ENCODE results near the gene CATSPER3.

The CATSPER3 gene

DNA sequence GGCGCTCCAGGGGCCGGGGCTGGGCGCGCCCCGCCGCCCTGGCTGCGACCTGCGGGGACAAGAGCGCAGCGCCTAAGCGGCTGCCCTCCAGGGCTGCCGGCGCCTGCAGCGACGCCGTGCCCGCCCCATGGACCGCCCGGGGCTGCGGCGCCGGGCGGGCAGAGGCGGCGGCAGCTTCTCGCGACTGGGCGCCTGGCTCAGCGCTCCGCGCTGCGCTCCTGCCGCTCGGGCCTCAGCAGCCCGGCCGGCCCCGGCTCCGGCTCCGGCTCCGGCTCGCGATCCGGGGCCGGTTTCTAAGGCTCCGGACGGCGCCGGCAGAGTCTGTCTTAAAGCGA, 66.2 kb downstream of the CATSPER3 start, which contains the start of gene PITX1:
Gene PITX1 (minus strand): TSS at position 328 of the 335 bp plus-strand sequence. CDS start 347 bp downstream, outside the sequence.
- FAIRE-seq (no peak), DNase-seq (ENCODE audit: insufficient read length, low spot score) (no peak)
- TF ChIP-seq, protein P1, sequence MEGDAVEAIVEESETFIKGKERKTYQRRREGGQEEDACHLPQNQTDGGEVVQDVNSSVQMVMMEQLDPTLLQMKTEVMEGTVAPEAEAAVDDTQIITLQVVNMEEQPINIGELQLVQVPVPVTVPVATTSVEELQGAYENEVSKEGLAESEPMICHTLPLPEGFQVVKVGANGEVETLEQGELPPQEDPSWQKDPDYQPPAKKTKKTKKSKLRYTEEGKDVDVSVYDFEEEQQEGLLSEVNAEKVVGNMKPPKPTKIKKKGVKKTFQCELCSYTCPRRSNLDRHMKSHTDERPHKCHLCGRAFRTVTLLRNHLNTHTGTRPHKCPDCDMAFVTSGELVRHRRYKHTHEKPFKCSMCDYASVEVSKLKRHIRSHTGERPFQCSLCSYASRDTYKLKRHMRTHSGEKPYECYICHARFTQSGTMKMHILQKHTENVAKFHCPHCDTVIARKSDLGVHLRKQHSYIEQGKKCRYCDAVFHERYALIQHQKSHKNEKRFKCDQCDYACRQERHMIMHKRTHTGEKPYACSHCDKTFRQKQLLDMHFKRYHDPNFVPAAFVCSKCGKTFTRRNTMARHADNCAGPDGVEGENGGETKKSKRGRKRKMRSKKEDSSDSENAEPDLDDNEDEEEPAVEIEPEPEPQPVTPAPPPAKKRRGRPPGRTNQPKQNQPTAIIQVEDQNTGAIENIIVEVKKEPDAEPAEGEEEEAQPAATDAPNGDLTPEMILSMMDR (IDR thresholded peaks at IDR 0.05; ENCODE audit: insufficient read depth, missing control alignments) = no peak

DNA sequence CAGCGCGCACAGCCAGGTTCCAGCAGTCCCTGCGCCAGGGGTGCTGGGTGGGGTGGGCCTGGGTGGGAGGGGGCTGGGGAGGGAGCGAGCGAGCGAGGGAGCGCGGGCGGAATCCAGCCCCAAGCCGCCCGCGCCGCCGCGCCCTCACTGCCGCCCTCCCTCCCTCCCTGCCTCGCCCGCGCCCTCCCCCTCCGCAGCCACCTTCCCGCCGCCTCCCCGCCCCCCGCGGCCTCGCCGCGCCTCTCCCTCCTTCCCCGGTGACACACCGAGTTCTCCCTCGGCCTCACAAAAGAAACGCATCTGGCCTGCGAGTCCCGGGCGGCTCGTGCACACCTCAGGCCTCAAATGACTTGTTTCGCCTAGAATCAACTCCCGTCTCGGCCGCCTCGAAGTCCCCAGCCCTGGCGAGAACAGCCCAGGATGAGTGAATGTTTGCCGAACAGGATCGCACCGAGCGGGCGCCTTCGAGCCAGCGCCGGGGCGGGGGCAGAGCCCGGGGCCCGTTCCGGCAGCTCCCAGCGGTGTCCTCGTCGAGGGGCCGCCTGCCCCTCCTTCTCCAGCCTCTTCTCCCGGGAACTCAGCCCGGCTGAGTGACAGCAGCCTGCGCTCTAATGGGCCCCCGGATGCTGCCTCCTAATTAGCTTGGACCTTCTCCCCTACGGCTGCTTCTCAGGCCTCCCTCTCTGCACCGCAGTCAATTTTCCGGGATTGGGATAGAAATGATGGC, 66.7 kb downstream of the CATSPER3 start:
- FAIRE-seq = no peak
- peak; percentile 84 for DNase-seq (ENCODE audit: insufficient read length, low spot score)
- TF ChIP-seq, protein P1 (IDR thresholded peaks at IDR 0.05; ENCODE audit: insufficient read depth, missing control alignments) = no peak

DNA sequence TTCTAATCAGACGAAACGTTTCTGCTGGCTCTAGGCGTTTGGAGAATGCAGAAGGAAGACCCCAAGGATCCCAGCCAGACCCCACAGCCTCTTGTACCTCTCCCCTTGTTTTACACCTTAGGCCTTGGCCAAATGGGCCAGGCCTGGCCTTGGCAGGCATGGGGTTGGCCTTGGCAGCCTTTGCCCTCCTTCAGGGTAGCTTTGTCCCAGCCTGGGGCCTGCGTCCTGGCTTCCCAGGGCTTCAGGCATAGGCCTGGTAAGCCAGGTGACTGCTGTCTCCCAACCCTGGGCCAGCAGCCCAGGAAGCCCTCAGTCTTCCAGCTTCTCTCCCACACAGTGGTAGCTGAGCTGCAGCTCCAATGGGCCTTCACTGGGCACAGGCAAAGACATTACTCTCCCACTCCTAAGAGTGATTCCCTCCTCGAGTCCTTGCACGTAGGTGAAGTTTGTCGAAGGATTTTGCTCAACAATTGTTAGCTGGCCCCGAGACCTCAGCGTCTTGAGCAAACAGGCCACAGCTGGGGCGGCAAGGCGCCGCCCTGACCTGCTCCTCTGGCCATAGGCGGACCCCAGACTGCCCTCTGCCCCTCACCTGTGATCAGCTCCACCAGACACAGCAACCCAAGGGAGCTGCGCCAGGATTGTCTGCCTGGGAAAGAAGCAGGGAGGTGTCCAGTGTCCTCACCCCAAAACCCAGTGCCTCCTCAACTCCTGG, 67.4 kb downstream of the CATSPER3 start:
- no peak for FAIRE-seq
- DNase-seq (ENCODE audit: insufficient read length, low spot score) = no peak
- TF ChIP-seq, protein P1 (IDR thresholded peaks at IDR 0.05; ENCODE audit: insufficient read depth, missing control alignments) = no peak

DNA sequence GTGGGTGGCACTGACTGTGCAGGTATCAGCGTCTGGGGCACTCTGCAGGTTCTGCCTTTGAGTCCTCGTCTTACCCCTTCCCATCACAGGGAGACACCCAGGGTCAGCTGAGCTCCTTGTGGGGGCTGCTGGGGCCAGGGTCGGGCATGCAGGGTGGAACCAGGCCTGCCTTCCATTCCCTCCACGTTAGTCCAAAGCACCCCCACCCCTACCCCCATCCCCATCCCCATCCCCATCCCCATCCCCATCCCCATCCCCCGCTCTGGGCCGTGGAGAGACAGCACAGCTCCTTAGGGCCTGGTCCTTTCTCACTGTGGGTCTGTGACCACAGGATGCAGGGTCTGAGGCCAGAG, 67.9 kb downstream of the CATSPER3 start:
- TF ChIP-seq, protein P1 (IDR thresholded peaks at IDR 0.05; ENCODE audit: insufficient read depth, missing control alignments) = no peak
- FAIRE-seq (no peak), DNase-seq (ENCODE audit: insufficient read length, low spot score) (no peak)

DNA sequence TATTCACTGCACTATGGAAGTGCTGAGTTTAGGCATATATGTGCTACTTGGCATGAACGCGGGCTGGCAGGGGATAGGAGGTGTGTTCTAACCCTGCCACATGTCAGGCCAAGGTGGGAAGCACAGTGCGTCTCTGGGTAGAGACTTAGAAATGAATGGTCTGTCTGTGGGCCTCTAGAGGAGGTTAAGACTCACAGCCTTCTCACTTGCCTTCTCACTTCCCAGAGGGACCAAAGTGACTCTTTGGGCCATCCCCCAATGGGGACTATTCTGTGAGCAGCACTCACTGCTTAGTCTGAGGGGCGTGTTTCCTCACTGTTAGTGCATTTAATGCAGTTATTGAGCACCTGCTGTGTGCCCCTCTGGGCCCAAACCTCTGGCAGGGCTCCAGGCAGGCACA, 68.7 kb downstream of the CATSPER3 start:
- DNase-seq (ENCODE audit: insufficient read length, low spot score) (no peak), FAIRE-seq (no peak)
- TF ChIP-seq, protein P1 (IDR thresholded peaks at IDR 0.05; ENCODE audit: insufficient read depth, missing control alignments) = no peak

DNA sequence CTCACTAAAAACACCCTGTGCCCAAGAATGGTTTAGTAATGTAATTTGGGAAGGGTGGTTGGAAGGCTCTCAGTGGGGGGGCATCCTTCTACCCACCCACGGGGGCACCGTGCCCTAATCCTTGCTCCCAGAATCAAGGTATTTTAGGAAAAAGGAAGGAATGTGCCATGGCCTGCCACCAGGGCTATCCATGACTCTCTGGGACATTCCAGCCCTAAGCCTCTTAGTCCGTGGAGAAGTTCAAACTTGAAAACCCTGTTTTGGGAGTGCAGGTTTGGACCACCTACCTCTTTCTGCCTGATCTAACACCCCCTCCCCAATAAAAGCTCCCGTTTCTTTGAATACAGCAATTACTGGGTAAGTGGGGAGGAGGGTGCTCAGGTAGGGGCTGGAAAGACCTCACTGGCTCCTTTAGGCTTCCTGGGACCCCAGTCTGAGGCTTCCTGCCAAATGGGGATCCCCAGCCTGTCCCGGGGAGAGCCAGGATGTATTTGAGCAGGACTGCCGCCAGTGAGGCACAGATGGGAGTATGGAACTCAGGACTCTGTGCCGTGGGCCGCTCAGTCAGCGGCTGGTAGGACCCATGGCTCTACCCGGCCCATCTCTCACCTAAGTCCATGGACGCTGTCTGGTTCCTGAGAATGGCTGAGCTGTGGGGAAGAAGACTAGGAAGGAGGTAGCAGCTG, 70.0 kb downstream of the CATSPER3 start:
- FAIRE-seq (no peak), DNase-seq (ENCODE audit: insufficient read length, low spot score) (no peak)
- TF ChIP-seq, protein P1 (IDR thresholded peaks at IDR 0.05; ENCODE audit: insufficient read depth, missing control alignments) = no peak
